K562 (cell line): Measurements from ENCODE around the gene STIL. TPM values are rescaled to one million over a fixed set of nuclear protein-coding genes. Genes with fewer than 3 reads are reported as not detected.
A peak's percentile ranks its signal among the peaks of the same experiment; 100 is the strongest.

Experiments
- BRD4 ChIP-seq: fragments of 200-600 bp; sonication (generic); IDR thresholded peaks from 2 replicates; pipeline ENCODE4 v1.6.1; 2017; ENCODE audit warnings: inconsistent platforms
- ELF4 ChIP-seq: fragments of 450-650 bp; formaldehyde crosslinking; IDR thresholded peaks from 2 replicates; pipeline ENCODE4 v1.4.0; 2022; ENCODE audit warnings: missing genetic modification characterization
- FOSL1 ChIP-seq: fragments of 200-800 bp; sonication (Bioruptor generic); conservative IDR thresholded peaks from 2 replicates; pipeline ENCODE4 v1.6.1; 2016; ENCODE audit warnings: missing genetic modification characterization, missing compliant biosample characterization
- GTF2A2 ChIP-seq: IDR thresholded peaks from 2 replicates; pipeline ENCODE4 v1.6.1; 2016; ENCODE audit warnings: mild to moderate bottlenecking, missing genetic modification characterization, missing compliant biosample characterization
- KLF1 ChIP-seq: fragments of 450-650 bp; IDR thresholded peaks from 2 replicates; pipeline ENCODE4 v1.6.1; 2016; ENCODE audit warnings: missing genetic modification characterization, missing compliant biosample characterization
- MGA ChIP-seq: fragments of 450-650 bp; IDR thresholded peaks from 2 replicates; pipeline ENCODE4 v1.6.1; 2016; ENCODE audit warnings: mild to moderate bottlenecking, moderate library complexity
- MTA1 ChIP-seq: fragments of 450-650 bp; IDR thresholded peaks from 2 replicates; pipeline ENCODE4 v1.6.1; 2017; ENCODE audit warnings: borderline replicate concordance
- SNIP1 ChIP-seq: fragments of 450-650 bp; IDR thresholded peaks from 2 replicates; pipeline ENCODE4 v1.7.1; 2017; ENCODE audit warnings: low read depth, mild to moderate bottlenecking
- UBTF ChIP-seq, 2 experiments: IDR thresholded peaks; 2 replicates each; pipeline ENCODE4 v1.6.1; 2012; ENCODE audit warnings: improper control_type of control experiment in 2 of 2, low read depth in 2 of 2, low read length in 2 of 2, borderline replicate concordance in 1 of 2
- ZNF175 ChIP-seq: fragments of 200-800 bp; sonication (Bioruptor generic); IDR thresholded peaks from 2 replicates; pipeline ENCODE4 v1.6.1; 2016; ENCODE audit warnings: low read depth, mild to moderate bottlenecking, missing genetic modification characterization, missing compliant biosample characterization
- polyA plus RNA-seq, 8 experiments: library from polyadenylated mRNA; depleted of rRNA in 4 of 8; stranded (reverse) in 5 of 8; unstranded in 3 of 8; fragments of >200 nt; fragmentation: Nextera tagmentation in 2 of 8; fragmentation: Illumina TruSeq in 1 of 8; extraction: Ambion mirVana in 2 of 8; extraction: Trizol in 1 of 8; gene quantifications; 2 replicates each; pipeline versions ENCODE4 v1.2.1 to v1.2.3, GENCODE V29; 2011 to 2014; ENCODE audit warnings: inconsistent platforms in 1 of 8, missing spikeins in 1 of 8
- total RNA-seq, 7 experiments: library from RNA; depleted of rRNA in 6 of 7; stranded (reverse); fragments of >200 nt in 6 of 7; fragmentation: Illumina TruSeq in 2 of 7; extraction: Trizol in 2 of 7; gene quantifications; 2 replicates each; pipeline versions ENCODE4 v1.2.1 to v1.2.3, GENCODE V29; 2011 to 2021; ENCODE audit warnings: low replicate concordance in 1 of 7
- TF ChIP-seq, protein P1 (sequence below): fragments of 450-650 bp; formaldehyde crosslinking; IDR thresholded peaks from 2 replicates; pipeline ENCODE4 v1.4.0; 2020; ENCODE audit warnings: mild to moderate bottlenecking, moderate library complexity

The STIL gene
- total and polyA plus RNA-seq, 9 of the 15 experiments (the other 6 are each of a cell fraction or from before 2014, with no cell fraction given): 10.5 to 77.4 (median 39.6) TPM

- peak; percentile 62 for TF ChIP-seq MGA
- TF ChIP-seq ZNF175: peak; percentile 58; the same call in 1 of the 2 replicates
- TF ChIP-seq BRD4: no peak
- TF ChIP-seq KLF1 (tag): no peak
- no peak for TF ChIP-seq ELF4 (CRISPR knock-in tag)
- TF ChIP-seq, protein P1, sequence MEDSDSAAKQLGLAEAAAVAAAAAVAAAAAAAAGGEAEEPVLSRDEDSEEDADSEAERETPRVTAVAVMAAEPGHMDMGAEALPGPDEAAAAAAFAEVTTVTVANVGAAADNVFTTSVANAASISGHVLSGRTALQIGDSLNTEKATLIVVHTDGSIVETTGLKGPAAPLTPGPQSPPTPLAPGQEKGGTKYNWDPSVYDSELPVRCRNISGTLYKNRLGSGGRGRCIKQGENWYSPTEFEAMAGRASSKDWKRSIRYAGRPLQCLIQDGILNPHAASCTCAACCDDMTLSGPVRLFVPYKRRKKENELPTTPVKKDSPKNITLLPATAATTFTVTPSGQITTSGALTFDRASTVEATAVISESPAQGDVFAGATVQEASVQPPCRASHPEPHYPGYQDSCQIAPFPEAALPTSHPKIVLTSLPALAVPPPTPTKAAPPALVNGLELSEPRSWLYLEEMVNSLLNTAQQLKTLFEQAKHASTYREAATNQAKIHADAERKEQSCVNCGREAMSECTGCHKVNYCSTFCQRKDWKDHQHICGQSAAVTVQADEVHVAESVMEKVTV (CRISPR knock-in tag): no peak
- TF ChIP-seq GTF2A2: no peak
- peak; percentile 67 for TF ChIP-seq FOSL1
- no peak for TF ChIP-seq SNIP1
- TF ChIP-seq UBTF (IDR thresholded peaks at IDR 0.05; ENCODE audit: borderline replicate concordance in 1 of 2, low read depth in 2 of 2, low read length in 2 of 2): peak in 1 of 2 experiments; percentile 52; a peak in 1 of 4 replicates
- TF ChIP-seq MTA1: 0 out of 2 replicates have a peak, but pooled peaks have one; percentile 44
These were observed 72.5 kb downstream of the STIL start (continued) for GRCh38 chr1:47241114-47242113.
